Caco-2 (cell line): ENCODE measurements around the gene WDR27. TPM values are rescaled to one million over a fixed set of nuclear protein-coding genes. Genes with fewer than 3 reads are reported as not detected.

Experiments used
- BruUV-seq: library from RNA; stranded (reverse); fragments of 400-500 nt; replicated peaks from 2 replicates; lab custom pipeline; 2021; lab: Mats Ljungman, UMichigan
- CTCF ChIA-PET: fragments of 300-600 bp; sonication (Branson Sonifier 250); formaldehyde crosslinking; loops from one replicate; lab custom pipeline; 2022; ENCODE audit warnings: antibody characterized with exemption; lab: Charles Lee
- POLR2A ChIA-PET: fragments of 300-600 bp; sonication (Branson Sonifier 250); formaldehyde crosslinking; loops from one replicate; lab custom pipeline; 2022; ENCODE audit warnings: antibody characterized with exemption; lab: Charles Lee
- DNase-seq, 2 experiments: peaks; one replicate each; pipeline versions ENCODE4 v3.0.0 to v3.0.0-alpha.2; 2020 to 2022
- H3K27me3 ChIP-seq: replicated peaks from 2 replicates; pipeline ENCODE4 v1.6.0; 2011; ENCODE audit warnings: low read length; ENCODE audit not compliant: control insufficient read depth, insufficient read depth
- H3K36me3 ChIP-seq: 2 replicates; pipeline ENCODE4 v1.5.1; 2011; ENCODE audit warnings: low read length; ENCODE audit not compliant: control insufficient read depth, insufficient read depth
- H3K4me1 ChIP-seq: fragments of 250-450 bp; sonication (Bioruptor Pico); 2 replicates; pipeline ENCODE4 v1.5.1; 2020; ENCODE audit warnings: mild to moderate bottlenecking
- H3K4me3 ChIP-seq: 2 replicates; pipeline ENCODE4 v1.5.1; 2011; ENCODE audit warnings: low read depth, mild to moderate bottlenecking, control low read depth, low read length
- H3K9me3 ChIP-seq: fragments of 250-450 bp; sonication (Bioruptor Pico); 2 replicates; pipeline ENCODE4 v1.5.1; 2020; ENCODE audit warnings: mild to moderate bottlenecking, moderate library complexity
- H3K27ac Mint-ChIP-seq: one replicate; pipeline ENCODE4 v1.8.0; 2022; ENCODE audit warnings: mixed read lengths; ENCODE audit not compliant: unreplicated experiment
- H3K27me3 Mint-ChIP-seq: one replicate; pipeline ENCODE4 v1.8.0; 2022; ENCODE audit warnings: mixed read lengths; ENCODE audit not compliant: insufficient read depth, unreplicated experiment
- H3K36me3 Mint-ChIP-seq: one replicate; pipeline ENCODE4 v1.8.0; 2022; ENCODE audit warnings: mild to moderate bottlenecking, mixed read lengths; ENCODE audit not compliant: insufficient read depth, unreplicated experiment
- H3K4me1 Mint-ChIP-seq: one replicate; pipeline ENCODE4 v1.8.0; 2022; ENCODE audit warnings: low read depth, mixed read lengths; ENCODE audit not compliant: unreplicated experiment
- H3K4me3 Mint-ChIP-seq: one replicate; pipeline ENCODE4 v1.8.0; 2022; ENCODE audit warnings: mild to moderate bottlenecking, moderate library complexity, mixed read lengths; ENCODE audit not compliant: unreplicated experiment
- H3K9me3 Mint-ChIP-seq: one replicate; pipeline ENCODE4 v1.8.0; 2022; ENCODE audit warnings: mixed read lengths; ENCODE audit not compliant: unreplicated experiment
- CTCF ChIP-seq, 2 experiments: fragments of 200-600 bp in 1 of 2; IDR thresholded peaks; 1 replicate in 1 of 2; 2 replicates in 1 of 2; pipeline versions ENCODE4 v1.5.1 to v1.8.0; 2011 to 2022; ENCODE audit warnings: antibody characterized with exemption in 1 of 2, control low read depth in 1 of 2, inconsistent platforms in 1 of 2, low read depth in 1 of 2, low read length in 1 of 2, mild to moderate bottlenecking in 1 of 2, moderate library complexity in 1 of 2; ENCODE audit not compliant: insufficient read depth in 1 of 2, severe bottlenecking in 1 of 2, unreplicated experiment in 1 of 2
- intact Hi-C: fragments of 100-400 bp; cut with micrococcal nuclease; formaldehyde crosslinking; loops from one replicate; pipeline ENCODE4 v1.10.0; 2022; ENCODE audit not compliant: unreplicated experiment
- total RNA-seq: library from RNA; stranded (reverse); gene quantifications from 2 replicates; pipeline ENCODE4 v1.2.3, GENCODE V29; 2022

Gene WDR27
- total RNA-seq, 1 experiment from 2014 or later: 62.9 TPM

GRCh38 chr6:169424821-169425240 lies 277.0 kb downstream of the WDR27 start:
- Histone ChIP-seq H3K9me3 (no peaks in the 10 kb centered on the region), H3K4me1 (no peaks in the 10 kb centered on the region), H3K27me3 (no peaks in the 10 kb centered on the region), H3K36me3 (no peaks in the 10 kb centered on the region), H3K4me3 (no peak overlapping the region)
- no peaks in the 10 kb centered on the region for H3K27me3 Mint-ChIP-seq
- ChIA-PET POLR2A (no interaction called here), CTCF (no interaction called here)
- BruUV-seq: no TSS peak
- intact Hi-C loops: no loop called here
- H3K4me1 Mint-ChIP-seq: no peaks in the 10 kb centered on the region
- H3K4me3 Mint-ChIP-seq: no peak overlapping the region
- H3K36me3 Mint-ChIP-seq: no peaks in the 10 kb centered on the region
- H3K9me3 Mint-ChIP-seq: peaks cover 11% of the 10 kb centered on the region
- no peak for TF ChIP-seq CTCF (IDR thresholded peaks at IDR 0.05; ENCODE audit: insufficient read depth in 1 of 2, low read depth in 1 of 2, low read length in 1 of 2, severe bottlenecking in 1 of 2, unreplicated experiment in 1 of 2)
- no peak for DNase-seq
- no peak overlapping the region for H3K27ac Mint-ChIP-seq

GRCh38 chr6:169424149-169424804 lies 277.6 kb downstream of the WDR27 start:
- intact Hi-C loops: no loop called here
- no peak overlapping the region for H3K4me3 Mint-ChIP-seq
- Histone ChIP-seq H3K36me3 (no peaks in the 10 kb centered on the region), H3K27me3 (no peaks in the 10 kb centered on the region), H3K9me3 (no peaks in the 10 kb centered on the region), H3K4me3 (no peak overlapping the region), H3K4me1 (no peaks in the 10 kb centered on the region)
- no TSS peak for BruUV-seq
- no peak for TF ChIP-seq CTCF (IDR thresholded peaks at IDR 0.05; ENCODE audit: insufficient read depth in 1 of 2, low read depth in 1 of 2, low read length in 1 of 2, severe bottlenecking in 1 of 2, unreplicated experiment in 1 of 2)
- DNase-seq: no peak
- POLR2A ChIA-PET: no interaction called here
- CTCF ChIA-PET: no interaction called here
- peaks cover 7% of the 10 kb centered on the region for H3K9me3 Mint-ChIP-seq
- H3K4me1 Mint-ChIP-seq: no peaks in the 10 kb centered on the region
- H3K27ac Mint-ChIP-seq: no peak overlapping the region
- no peaks in the 10 kb centered on the region for H3K36me3 Mint-ChIP-seq
- no peaks in the 10 kb centered on the region for H3K27me3 Mint-ChIP-seq

- no peaks in the 10 kb centered on the region for H3K36me3 Mint-ChIP-seq
- H3K27me3 Mint-ChIP-seq: no peaks in the 10 kb centered on the region
- ChIA-PET CTCF (no interaction called here), POLR2A (no interaction called here)
- H3K4me1 ChIP-seq: no peaks in the 10 kb centered on the region
- intact Hi-C loops: no loop called here
- H3K36me3 ChIP-seq: no peaks in the 10 kb centered on the region
- H3K9me3 ChIP-seq: no peaks in the 10 kb centered on the region
- H3K9me3 Mint-ChIP-seq: peaks cover 18% of the 10 kb centered on the region
- no peak overlapping the region for H3K4me3 Mint-ChIP-seq
- no peak overlapping the region for H3K27ac Mint-ChIP-seq
- H3K4me3 ChIP-seq: no peak overlapping the region
- BruUV-seq: no TSS peak
- no peak for DNase-seq
- no peak for TF ChIP-seq CTCF (IDR thresholded peaks at IDR 0.05; ENCODE audit: insufficient read depth in 1 of 2, low read depth in 1 of 2, low read length in 1 of 2, severe bottlenecking in 1 of 2, unreplicated experiment in 1 of 2)
- H3K27me3 ChIP-seq: no peaks in the 10 kb centered on the region
- H3K4me1 Mint-ChIP-seq: no peaks in the 10 kb centered on the region
Measured at GRCh38 chr6:169421586-169422264, 280.1 kb downstream of the WDR27 start.
